BJ (cell line): ENCODE data around the gene CROCC. TPM values are rescaled to one million over a fixed set of nuclear protein-coding genes. Genes with fewer than 3 reads are reported as not detected.

ENCODE experiments used
- CTCF ChIA-PET: fragments of 350-600 bp; formaldehyde crosslinking; extraction: SDS; loops from one replicate; lab custom pipeline; 2021; ENCODE audit warnings: antibody characterized with exemption, inconsistent platforms; lab: Yijun Ruan, JAX
- POLR2A ChIA-PET: fragments of 300-600 bp; sonication (Branson Sonifier 250); formaldehyde crosslinking; extraction: SDS; loops from one replicate; lab custom pipeline; 2021; ENCODE audit warnings: antibody characterized with exemption; lab: Charles Lee
- DNase-seq: peaks from one replicate; pipeline ENCODE4 v3.0.0-alpha.2; 2011; ENCODE audit warnings: low read depth
- H3K27me3 ChIP-seq: 2 replicates; pipeline ENCODE4 v1.6.0; 2011; ENCODE audit warnings: low read length; ENCODE audit not compliant: control insufficient read depth, insufficient read depth
- H3K36me3 ChIP-seq: 2 replicates; pipeline ENCODE4 v1.5.1; 2011; ENCODE audit warnings: low read length; ENCODE audit not compliant: control insufficient read depth, insufficient read depth
- H3K4me3 ChIP-seq: 2 replicates; pipeline ENCODE4 v1.5.1; 2011; ENCODE audit warnings: low read depth, mild to moderate bottlenecking, control low read depth, low read length
- polyA plus RNA-seq: library from polyadenylated mRNA; depleted of rRNA; stranded (reverse); fragments of >200 nt; gene quantifications from 2 replicates; pipeline ENCODE4 v1.2.3, GENCODE V29; 2011
- TF ChIP-seq, protein P1 (sequence below): IDR thresholded peaks from 2 replicates; pipeline ENCODE4 v1.5.1; 2011; ENCODE audit warnings: low read depth, mild to moderate bottlenecking, control low read depth, inconsistent platforms, low read length, moderate library complexity; ENCODE audit not compliant: insufficient read depth

The CROCC gene
- polyA plus RNA-seq, 1 experiment, result 12.1 TPM

GRCh38 chr1:16975211-16975610 lies 53.5 kb downstream of the CROCC start:
- DNase-seq, result no peak
- TF ChIP-seq, protein P1, sequence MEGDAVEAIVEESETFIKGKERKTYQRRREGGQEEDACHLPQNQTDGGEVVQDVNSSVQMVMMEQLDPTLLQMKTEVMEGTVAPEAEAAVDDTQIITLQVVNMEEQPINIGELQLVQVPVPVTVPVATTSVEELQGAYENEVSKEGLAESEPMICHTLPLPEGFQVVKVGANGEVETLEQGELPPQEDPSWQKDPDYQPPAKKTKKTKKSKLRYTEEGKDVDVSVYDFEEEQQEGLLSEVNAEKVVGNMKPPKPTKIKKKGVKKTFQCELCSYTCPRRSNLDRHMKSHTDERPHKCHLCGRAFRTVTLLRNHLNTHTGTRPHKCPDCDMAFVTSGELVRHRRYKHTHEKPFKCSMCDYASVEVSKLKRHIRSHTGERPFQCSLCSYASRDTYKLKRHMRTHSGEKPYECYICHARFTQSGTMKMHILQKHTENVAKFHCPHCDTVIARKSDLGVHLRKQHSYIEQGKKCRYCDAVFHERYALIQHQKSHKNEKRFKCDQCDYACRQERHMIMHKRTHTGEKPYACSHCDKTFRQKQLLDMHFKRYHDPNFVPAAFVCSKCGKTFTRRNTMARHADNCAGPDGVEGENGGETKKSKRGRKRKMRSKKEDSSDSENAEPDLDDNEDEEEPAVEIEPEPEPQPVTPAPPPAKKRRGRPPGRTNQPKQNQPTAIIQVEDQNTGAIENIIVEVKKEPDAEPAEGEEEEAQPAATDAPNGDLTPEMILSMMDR, result no peak
- H3K4me3 ChIP-seq, result no peak overlapping the region
- POLR2A ChIA-PET, result interaction anchor here (0.6 kb wide), 1 partner anchor 62 kb away, joined by 3 read pairs; no protein-coding TSS in a partner anchor
- CTCF ChIA-PET, result interaction anchor here (1.0 to 1.3 kb wide), 3 partner anchors 10 to 43 kb away, joined by 3 to 4 read pairs (median 4); no protein-coding TSS in a partner anchor
- H3K36me3 ChIP-seq, result peaks cover 9% of the 10 kb centered on the region
- no peaks in the 10 kb centered on the region for H3K27me3 ChIP-seq

GRCh38 chr1:16975838-16976237 lies 54.1 kb downstream of the CROCC start:
- Histone ChIP-seq H3K36me3 (peaks cover 9% of the 10 kb centered on the region), H3K4me3 (no peak overlapping the region), H3K27me3 (no peaks in the 10 kb centered on the region)
- TF ChIP-seq, protein P1, result no peak
- CTCF ChIA-PET, result interaction anchor here (1.0 to 1.3 kb wide), 2 partner anchors 11 to 15 kb away, joined by 3 to 4 read pairs; no protein-coding TSS in a partner anchor
- DNase-seq, result no peak
- POLR2A ChIA-PET, result no interaction called here

- Histone ChIP-seq H3K27me3 (no peaks in the 10 kb centered on the region), H3K4me3 (no peak overlapping the region), H3K36me3 (peaks cover 7% of the 10 kb centered on the region)
- ChIA-PET CTCF (interaction anchor here (1.2 kb wide), 1 partner anchor 10 kb away, joined by 3 read pairs; no protein-coding TSS in a partner anchor), POLR2A (no interaction called here)
- TF ChIP-seq, protein P1, result no peak
- no peak for DNase-seq
Measured at GRCh38 chr1:16976966-16977365, 55.2 kb downstream of the CROCC start.

- no peak for DNase-seq
- Histone ChIP-seq H3K27me3 (no peaks in the 10 kb centered on the region), H3K36me3 (peaks cover 7% of the 10 kb centered on the region), H3K4me3 (no peak overlapping the region)
- TF ChIP-seq, protein P1, result no peak
- ChIA-PET POLR2A (no interaction called here), CTCF (interaction anchor here (1.2 to 2.4 kb wide), 3 partner anchors 9 to 68 kb away, joined by 3 to 15 read pairs (median 8); no protein-coding TSS in a partner anchor)
Measured at GRCh38 chr1:16977377-16977776, 55.6 kb downstream of the CROCC start.

DNA sequence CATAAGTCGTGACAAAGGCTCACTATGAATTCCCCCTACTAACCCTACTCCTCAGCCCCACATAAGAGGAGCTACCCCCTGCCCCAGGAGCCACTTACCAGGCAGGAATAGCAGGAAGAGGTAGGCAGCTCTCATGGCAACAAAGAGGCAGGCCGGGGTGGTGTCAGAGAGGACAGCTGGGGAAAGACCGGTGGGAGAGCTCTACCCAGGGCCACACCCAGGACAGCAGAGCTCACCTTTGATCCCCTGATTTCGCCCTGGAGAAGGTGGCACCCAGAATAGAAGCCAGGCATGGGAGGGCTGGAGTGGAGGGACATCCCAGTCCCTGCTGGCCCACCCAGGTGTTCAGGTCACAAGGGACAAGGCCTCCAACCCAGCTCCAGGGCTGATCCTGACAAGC lies 56.4 kb downstream of the CROCC start:
- peaks cover 5% of the 10 kb centered on the region for H3K36me3 ChIP-seq
- CTCF ChIA-PET, result interaction anchor here (1.3 to 2.4 kb wide), 4 partner anchors 16 to 68 kb away, joined by 5 to 15 read pairs (median 6); no protein-coding TSS in a partner anchor
- no peak overlapping the region for H3K4me3 ChIP-seq
- no peaks in the 10 kb centered on the region for H3K27me3 ChIP-seq
- POLR2A ChIA-PET, result no interaction called here
- DNase-seq, result no peak
- TF ChIP-seq, protein P1, result no peak
